ENCODE results near the gene MACROD2.
"Not testable (repeated sequence)": the region's sequence is repeated elsewhere in the genome, so short reads cannot be mapped to it uniquely, and the experiment has no call there.

Gene MACROD2

GRCh38 chr20:14981486-14981885 lies 986.2 kb downstream of the MACROD2 start:
- not testable (repeated sequence) for FAIRE-seq

- FAIRE-seq: not testable (repeated sequence)
Observed at GRCh38 chr20:14982324-14982723, 987.0 kb downstream of the MACROD2 start.

GRCh38 chr20:14984305-14984704 lies 989.0 kb downstream of the MACROD2 start:
- FAIRE-seq: no peak

DNA sequence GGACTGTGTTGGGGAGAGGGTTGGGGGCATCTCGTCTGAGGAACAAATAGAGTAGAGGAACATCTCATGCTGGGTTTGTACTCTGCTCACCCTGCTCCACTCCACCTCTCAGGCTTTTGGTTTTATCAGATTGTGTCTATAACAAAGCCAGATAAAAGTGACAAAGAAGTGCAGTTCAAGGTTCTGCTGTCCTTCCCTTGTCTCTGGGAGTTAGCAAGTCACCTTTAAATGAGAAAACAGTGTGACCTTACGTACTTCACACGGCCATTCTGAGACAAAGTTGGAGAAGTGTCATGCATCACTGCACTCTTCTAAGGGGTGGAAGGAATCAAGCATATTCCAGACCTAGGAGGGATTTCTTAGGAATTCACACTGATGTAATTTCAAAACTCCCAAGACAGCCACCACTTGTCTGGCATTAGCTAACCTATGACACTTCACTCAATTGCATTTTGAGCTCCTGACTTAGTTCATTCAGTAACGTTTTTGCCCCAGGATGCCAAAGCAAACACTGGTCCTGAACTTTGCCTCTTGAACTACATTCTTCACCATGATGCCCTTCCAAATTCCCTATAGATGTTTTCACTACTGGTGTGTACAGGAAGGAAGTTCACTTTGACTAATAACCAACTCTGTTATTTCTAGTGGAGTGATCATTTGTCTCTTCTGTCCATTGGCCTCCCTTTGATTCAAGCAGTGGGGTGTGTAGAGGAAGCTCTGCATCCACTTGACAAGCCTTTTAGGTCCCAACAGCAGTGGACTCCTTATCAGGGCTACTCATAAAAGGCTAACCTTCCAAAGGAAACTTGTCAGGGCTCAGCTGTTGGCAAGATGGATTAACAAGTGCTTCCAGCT lies 989.7 kb downstream of the MACROD2 start:
- FAIRE-seq: no peak

- no peak for FAIRE-seq
Observed at GRCh38 chr20:14986026-14986655, 990.8 kb downstream of the MACROD2 start.

- FAIRE-seq: no peak
Observed at GRCh38 chr20:14986656-14987055, 991.3 kb downstream of the MACROD2 start.

- FAIRE-seq: no peak
Observed at GRCh38 chr20:14989535-14990290, 994.4 kb downstream of the MACROD2 start.

GRCh38 chr20:14991023-14991422 lies 995.7 kb downstream of the MACROD2 start:
- FAIRE-seq: no peak

DNA sequence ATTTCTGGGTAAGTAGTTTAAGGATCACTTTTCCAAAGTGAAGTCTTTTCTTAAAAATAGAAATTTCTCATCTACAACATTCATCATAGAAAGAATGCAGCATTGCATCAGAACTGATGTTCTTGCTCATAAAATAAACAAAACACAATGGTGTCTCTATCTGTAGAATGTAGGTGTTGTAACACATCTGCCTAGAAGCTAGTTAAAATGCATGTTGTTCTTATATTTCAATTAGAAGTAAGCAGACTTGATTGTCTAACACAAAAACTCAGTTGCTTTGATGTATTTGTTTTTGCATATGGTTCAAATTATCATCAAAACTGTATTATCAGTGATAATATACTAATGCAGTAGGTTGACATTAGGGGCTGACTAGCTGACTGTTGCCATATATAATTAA lies 996.8 kb downstream of the MACROD2 start:
- FAIRE-seq: no peak

DNA sequence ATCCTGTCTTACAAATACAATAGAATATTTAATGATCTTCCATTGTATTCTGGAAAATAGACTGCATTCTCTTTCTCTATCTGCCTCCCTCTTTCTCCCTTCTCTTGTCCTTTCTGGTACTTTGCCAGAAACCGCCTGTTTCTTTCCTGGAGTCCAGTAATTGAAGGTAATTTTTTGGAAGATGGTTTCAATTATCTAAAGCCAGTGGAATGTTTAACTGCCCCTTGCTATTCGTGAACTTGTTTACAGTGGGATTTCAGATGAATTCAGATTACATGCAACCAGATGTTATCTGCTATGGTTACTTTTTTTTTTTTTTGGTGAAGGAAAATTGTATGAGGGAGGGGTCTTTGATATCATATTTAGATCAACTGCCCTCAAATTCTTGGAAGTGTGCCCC lies 997.6 kb downstream of the MACROD2 start:
- FAIRE-seq: no peak

GRCh38 chr20:14996883-14997672 lies 1001.8 kb downstream of the MACROD2 start:
- FAIRE-seq: no peak

- no peak for FAIRE-seq
Observed at GRCh38 chr20:14997791-14998190, 1002.5 kb downstream of the MACROD2 start.

- no peak for FAIRE-seq
Observed at GRCh38 chr20:15005300-15005986, 1010.1 kb downstream of the MACROD2 start.

GRCh38 chr20:15011631-15012030 lies 1016.3 kb downstream of the MACROD2 start:
- no peak for FAIRE-seq

DNA sequence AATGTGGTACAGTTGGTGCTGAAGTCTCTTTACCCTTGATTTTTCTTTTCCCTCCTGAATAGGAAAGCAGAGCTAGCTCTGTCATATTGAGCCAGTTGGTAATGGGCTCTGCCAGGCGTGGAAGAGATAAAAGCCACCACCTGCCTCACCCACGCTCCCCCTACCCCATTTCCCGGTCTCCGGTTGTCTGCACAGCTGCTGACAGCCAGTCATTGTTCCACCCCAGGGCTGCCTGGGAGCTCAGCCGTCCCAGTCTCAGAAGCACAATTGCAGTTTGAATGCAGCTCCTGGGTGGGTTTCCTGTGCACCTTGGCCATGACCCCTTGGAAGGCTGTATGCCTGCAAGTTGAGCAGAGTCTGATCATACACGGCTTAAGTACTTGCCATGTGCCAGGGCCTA lies 1017.2 kb downstream of the MACROD2 start:
- FAIRE-seq: no peak

DNA sequence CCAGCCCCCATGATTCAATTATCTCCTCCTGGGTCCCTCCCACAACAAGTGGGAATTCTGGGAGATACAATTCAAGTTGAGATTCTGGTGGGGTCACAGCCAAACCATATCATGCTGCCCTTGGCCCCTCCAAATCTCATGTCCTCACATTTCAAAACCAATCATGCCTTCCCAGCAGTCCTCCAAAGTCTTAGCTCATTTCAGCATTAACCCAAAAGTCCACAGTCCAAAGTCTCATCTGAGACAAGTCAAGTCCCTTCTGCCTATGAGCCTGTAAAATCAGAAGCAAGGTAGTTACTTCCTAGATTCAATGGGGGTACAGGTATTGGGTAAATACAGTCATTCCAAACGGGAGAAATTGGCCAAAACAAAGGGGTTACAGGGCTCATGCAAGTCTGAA lies 1021.6 kb downstream of the MACROD2 start:
- not testable (repeated sequence) for FAIRE-seq

DNA sequence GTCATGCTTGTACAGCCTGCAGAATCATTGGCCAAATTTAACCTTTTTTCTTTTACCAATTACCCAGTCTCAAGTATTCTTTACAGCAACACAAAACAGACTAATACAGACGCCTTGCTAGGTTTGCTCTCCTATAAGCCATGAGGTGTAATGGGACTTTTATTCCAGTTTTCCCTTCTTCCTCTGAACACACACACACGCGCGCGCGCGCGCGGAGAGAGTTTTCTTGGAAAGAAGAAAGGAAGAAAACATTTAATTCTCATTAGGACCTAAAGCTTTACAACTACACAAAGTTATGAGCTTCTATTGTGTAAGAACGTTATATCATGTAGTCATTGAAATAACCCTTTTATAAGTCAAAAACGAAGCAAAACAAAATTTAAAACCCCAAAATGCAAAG lies 1023.6 kb downstream of the MACROD2 start:
- no peak for FAIRE-seq

- no peak for FAIRE-seq
Observed at GRCh38 chr20:15020845-15021244, 1025.5 kb downstream of the MACROD2 start.

GRCh38 chr20:15022921-15023320 lies 1027.6 kb downstream of the MACROD2 start:
- no peak for FAIRE-seq

GRCh38 chr20:15026759-15027158 lies 1031.4 kb downstream of the MACROD2 start:
- no peak for FAIRE-seq

DNA sequence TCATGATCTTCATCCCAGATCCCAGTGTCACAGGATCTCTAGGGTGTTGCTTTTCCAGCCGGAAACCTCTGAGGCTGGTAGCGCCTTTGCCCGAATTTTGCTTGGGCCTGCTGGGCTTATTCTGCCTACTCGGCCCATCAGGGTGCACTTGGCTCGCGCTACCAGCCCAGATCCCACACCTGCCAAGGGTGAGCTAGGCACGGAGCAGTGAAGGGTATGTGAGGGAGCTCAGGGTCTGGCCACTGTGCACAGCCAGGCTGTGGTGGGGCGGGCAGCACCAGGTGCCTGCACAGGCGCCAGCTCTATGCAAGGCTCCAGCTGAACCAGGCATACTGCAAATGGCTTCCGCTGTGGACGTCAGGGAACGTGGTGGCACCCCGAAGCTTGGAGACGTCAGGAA lies 1035.5 kb downstream of the MACROD2 start:
- FAIRE-seq: no peak

All from TTC549 (cell line).